ENCODE results near the gene SMIM29.
A peak's percentile ranks its signal among the peaks of the same experiment; 100 is the strongest.
"Not testable (repeated sequence)": the region's sequence is repeated elsewhere in the genome, so short reads cannot be mapped to it uniquely, and the experiment has no call there.

SMIM29 gene

DNA sequence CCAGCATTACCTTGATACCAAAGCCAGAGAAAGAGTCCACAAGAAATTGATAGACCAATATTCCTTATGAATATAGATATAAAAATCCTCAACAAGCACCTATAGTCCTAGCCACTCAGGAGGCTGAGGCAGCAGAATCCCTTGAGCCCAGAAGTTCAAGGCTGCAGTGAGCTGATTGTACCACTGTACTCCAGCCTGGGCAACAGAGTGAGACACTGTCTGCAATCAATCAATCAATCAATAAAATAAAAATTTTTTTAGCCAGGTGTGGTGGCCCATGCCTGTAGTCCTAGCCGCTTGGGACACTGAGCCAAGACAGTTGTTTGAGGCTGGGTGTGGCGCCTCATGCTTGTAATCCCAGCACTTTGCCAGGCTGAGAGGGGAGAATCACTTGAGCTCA lies 18.9 kb upstream of the SMIM29 start:
- no peak for DNase-seq

DNA sequence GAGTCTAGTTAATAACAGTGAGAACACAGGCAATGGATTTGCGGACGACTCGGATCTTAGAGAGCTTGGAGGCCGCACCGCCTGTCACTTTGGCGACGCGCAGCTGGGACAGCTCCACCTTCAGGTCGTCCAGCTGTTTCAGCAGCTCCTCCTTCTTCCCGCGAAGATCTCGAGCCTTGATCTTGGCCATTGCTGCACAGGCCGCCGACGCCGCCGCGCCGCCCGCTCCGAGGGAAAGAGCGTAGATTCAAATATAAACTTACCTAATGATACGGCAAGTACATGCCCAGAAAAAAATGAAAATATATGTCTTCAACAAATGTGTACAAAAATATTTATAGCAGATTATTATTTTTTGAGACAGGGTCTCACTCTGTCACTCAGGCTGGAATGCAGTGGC lies 14.7 kb upstream of the SMIM29 start:
- DNase-seq = not testable (repeated sequence)

DNA sequence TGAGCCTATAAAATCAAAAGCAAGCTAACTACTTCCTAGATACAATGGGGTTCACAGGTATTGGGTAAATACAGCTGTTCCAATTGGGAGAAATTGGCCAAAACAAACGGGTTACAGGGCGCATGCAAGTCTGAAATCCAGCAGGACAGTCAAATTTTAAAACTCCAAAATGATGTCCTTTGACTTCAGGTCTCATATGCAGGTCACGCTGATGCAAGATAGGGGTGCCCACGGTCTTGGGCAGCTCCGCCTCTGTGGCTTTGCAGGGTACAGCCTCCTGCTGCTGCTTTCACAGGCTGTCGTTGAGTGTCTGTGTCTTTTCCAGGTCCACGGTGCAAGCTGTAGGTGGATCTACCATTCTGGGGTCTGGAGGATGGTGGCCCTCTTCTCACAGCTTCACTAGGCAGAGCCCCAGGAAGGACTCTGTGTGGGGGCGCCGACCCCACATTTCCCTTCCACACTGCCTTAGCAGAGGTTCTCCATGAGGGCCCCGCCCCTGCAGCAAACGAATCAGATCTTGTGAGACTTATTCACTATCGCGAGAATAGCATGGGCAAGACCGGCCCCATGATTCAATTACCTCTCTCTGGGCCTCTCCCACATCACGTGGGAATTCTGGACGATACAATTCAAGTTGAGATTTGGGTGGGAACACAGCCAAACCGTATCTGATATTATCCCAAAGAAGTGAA lies 11.9 kb upstream of the SMIM29 start:
- DNase-seq = no peak

DNA sequence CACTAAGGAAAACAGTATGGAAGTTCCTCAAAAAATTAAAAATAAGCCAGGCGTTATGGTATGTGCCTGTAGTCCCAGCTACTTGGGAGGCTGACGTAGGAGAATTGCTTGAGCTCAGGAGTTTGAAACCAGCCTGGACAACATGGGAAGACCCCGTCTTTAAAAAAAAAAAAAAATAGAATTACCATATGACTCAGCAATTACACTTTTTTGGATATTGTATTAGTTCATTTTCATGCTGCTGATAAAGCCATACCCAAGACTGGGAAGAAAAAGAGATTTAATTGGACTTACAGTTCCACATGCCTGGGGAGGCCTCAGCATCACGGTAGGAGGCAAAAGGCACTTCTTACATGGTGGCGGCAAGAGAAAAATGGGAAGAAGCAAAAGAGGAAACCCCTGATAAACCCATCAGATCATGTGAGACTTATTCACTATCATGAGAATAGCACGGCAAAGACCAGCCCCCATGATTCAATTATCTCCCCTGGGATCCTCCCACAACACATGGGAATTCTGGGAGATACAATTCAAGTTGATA lies 10.8 kb upstream of the SMIM29 start:
- no peak for DNase-seq

DNA sequence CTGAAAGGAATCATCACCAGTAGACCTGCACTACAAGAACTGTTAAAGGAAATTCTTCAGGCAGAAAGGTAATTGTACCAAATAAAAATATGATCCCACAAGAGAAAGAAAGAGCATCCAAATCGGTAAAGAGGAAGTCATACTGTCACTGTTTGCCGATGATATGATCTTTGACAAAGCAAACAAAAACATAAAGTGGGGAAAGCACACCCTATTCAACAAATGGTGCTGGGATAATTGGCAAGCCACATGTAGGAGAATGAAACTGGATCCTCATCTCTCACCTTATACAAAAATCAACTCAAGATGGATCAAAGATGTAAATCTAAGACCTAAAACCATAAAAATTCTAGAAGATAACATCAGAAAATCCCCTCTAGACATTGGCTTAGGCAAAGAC lies 3.6 kb upstream of the SMIM29 start:
- DNase-seq = not testable (repeated sequence)

DNA sequence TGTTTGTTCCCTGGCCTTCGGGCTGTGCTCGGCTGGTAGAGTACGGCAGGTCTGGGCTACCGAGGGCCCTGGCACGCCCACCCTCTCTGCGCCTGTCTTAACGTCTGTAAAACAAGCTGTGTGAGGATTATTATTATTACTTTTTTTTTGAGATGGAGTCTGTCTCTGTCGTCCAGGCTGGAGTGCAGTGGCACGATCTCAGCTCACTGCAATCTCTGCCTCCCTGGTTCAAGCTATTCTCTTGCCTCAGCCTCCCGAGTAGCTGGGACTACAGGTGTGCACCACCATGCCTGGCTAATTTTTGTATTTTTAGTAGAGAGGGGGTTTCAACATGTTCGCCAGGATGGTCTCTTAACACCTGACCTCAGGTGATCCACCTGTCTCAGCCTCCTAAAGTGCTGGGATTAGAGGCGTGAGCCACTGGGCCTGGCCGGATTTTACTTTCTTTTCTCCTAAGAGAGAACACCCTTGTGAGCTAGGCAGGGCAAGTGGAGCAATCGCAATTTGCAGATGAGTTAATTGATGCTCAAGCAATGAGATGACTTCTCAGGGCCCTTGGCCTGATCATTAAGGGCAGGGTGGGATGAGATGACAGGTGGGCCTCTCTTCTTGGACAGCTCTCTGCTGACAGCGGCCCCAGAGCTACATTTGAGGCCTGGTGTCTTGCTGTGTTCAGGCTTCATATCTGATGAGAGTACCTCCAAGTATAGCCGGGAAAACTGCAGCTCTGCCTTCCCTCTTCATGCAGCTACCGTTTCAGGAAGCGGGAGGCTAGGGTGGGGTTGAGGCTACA lies 859 bp upstream of the SMIM29 start:
- no peak for DNase-seq

DNA sequence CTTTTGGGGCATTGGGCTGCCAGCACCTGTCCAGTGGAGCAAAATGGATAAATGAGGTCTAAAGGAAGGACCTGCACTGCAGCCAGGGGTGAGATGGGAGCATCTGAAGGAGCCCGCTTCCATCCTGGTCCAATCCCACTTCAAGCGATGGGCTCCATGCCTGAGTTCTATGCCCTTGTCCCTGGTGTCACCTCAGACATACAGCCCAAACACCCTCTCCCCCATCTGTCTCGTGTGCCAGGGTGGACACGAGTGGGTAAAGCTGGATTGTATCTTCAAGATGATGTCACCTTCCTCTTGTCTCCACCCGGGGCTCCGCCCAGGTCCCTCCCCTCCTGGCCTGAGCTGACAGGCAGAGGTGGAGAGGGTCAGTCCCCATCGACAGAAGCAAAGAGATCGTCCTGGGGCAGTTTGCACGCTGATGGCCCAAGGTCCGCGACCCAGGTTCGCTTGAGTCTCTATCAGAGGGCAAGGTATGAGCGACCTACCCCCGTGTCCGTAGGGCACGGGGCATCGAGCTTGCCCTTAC lies 544 bp downstream of the SMIM29 start:
- peak; percentile 73 for DNase-seq

DNA sequence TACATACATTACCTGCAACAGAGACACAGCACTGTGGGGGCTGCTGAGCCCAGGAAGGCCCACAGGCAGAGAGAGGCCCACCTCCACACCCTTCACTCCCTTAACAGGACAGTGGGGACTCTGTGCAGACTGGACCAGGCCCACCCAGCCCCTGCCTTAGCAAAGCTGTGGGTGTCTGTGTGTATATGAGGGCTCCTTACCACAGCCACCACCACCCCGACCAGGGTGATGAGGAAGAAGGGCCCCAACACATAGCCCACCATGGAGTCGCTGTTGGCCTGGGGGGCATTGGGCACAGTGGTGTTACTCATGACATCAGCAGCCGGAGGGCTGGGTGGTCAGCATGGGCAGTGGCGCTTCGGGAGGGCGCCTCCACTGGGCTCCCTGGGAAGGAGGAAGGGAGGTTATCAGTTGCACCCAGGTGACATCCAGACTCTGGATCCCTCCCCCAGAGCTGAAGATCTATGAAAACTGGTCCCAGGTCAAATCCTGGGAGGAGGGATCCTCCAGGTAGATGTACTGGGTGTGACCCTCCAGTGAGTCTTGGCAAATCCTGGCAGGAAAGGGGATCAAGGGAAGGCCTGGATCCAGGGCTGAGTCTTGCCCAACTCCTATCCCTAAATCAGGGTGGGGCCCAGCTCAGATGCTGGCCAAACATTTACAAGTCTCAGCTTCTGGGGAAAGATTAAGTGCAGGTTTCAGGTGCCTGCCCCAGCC lies 1.2 kb downstream of the SMIM29 start:
- no peak for DNase-seq

DNA sequence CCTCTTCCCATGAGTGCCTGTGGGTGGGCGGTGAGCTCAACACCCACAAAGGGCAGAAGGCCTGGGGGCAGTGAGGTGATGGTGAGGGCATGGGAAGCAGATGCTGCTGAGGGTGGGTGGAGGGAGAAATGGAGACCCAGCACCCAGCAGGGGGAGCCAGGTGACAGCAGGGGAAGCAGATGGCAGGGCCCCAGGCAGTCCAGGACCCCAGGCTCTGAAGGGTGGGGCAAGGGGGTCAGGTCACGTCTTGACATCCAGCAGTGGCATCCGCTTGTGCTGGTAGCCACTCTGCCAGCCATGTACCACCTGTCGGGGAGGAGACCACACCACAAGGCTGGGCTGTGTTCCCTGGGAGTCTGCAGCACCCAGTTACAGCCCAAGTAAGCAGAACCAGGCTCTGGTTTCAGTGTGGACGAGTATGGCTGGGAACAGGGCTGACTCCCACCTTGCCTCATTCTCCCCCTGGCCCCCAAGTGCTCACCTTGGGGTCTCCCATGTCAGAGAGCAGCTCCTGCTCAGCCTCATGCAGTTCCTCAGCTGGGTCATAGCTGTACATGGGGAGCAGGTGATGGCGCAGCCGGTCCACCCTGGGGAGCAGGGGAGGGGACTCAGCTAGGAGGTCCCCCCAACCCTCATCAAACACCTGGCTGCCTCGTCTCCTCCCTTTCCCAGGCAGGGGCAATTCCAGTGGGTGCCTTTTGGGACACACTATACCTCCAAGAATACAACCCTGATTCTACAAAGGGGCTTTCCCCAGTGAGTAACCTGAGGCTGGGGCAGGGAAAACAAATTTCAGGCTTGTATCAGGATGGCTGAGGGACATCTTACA lies 2.0 kb downstream of the SMIM29 start:
- DNase-seq = peak; percentile 76

DNA sequence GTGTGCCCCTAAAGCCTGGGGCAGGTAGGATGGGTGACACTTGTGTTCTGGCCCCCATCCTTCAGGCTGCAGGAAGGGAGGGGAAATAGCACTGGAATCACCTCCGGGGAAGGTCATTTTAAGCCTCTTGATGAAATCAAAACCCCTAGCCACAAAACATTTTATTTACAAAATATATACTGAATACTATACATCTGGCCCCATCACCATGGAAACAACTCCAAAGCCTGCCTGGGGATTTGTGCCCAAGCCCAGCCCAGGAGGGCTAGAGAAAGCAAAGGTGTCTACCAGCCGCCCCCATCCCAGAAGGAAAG lies 2.6 kb downstream of the SMIM29 start:
- no peak for DNase-seq

DNA sequence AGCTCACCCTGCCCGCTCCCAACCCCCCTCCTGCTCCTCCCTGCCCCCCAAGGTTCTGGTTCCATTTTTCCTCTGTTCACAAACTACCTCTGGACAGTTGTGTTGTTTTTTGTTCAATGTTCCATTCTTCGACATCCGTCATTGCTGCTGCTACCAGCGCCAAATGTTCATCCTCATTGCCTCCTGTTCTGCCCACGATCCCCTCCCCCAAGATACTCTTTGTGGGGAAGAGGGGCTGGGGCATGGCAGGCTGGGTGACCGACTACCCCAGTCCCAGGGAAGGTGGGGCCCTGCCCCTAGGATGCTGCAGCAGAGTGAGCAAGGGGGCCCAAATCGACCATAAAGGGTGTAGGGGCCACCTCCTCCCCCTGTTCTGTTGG lies 3.1 kb downstream of the SMIM29 start:
- DNase-seq = not testable (repeated sequence)

DNA sequence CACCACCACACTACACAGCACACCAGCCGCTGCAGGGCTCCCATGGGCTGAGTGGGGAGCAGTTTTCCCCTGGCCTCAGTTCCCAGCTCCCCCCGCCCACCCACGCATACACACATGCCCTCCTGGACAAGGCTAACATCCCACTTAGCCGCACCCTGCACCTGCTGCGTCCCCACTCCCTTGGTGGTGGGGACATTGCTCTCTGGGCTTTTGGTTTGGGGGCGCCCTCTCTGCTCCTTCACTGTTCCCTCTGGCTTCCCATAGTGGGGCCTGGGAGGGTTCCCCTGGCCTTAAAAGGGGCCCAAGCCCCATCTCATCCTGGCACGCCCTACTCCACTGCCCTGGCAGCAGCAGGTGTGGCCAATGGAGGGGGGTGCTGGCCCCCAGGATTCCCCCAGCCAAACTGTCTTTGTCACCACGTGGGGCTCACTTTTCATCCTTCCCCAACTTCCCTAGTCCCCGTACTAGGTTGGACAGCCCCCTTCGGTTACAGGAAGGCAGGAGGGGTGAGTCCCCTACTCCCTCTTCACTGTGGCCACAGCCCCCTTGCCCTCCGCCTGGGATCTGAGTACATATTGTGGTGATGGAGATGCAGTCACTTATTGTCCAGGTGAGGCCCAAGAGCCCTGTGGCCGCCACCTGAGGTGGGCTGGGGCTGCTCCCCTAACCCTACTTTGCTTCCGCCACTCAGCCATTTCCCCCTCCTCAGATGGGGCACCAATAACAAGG lies 3.6 kb downstream of the SMIM29 start:
- not testable (repeated sequence) for DNase-seq

DNA sequence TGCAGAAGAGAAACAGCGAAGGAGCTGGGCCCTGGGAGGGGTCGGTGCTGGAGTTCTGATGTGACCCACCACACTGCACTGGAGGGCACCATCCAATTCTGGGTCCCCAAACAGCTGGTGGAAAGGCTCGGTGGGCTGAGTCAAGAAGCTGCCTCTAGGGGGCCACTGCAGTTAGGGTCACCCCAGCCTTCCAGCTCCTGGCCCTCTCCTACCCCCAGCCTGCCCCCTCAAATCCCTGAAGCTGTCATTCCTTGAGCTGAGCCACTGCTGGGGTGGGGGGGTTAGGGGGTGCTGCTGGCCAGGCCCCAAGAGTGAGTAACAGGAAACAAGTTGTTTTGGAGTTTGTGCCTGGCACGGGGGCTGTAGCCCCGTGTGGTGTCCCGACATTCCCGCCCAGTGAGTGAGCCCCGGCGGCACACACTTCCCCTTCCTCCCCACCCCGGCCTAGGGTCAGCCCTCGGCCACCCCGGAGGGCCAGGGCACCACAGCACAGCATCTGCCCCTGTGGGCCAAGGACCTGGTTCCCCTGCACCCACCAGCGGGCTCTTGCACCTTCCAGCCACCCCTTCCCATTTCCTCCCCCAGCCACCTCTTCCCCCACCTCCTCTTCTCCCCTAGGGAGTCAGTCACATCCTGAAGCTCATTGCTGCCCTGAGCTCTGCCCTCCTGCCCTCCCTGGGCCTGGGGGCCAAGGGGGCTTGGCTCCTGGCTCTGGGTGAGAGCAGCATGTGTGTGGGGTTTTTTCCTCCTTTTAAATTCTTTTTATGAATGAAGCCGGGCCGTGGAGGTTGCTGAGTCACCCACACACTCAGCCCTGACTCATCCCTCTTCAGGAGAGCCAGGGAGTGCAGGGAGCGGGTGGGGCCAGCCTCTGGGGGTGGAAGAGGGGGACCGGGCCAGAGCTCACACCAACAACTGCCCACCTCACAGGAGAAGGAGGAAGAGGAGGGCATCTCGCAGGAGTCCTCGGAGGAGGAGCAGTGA lies 4.6 kb downstream of the SMIM29 start:
- peak; percentile 82 for DNase-seq

DNA sequence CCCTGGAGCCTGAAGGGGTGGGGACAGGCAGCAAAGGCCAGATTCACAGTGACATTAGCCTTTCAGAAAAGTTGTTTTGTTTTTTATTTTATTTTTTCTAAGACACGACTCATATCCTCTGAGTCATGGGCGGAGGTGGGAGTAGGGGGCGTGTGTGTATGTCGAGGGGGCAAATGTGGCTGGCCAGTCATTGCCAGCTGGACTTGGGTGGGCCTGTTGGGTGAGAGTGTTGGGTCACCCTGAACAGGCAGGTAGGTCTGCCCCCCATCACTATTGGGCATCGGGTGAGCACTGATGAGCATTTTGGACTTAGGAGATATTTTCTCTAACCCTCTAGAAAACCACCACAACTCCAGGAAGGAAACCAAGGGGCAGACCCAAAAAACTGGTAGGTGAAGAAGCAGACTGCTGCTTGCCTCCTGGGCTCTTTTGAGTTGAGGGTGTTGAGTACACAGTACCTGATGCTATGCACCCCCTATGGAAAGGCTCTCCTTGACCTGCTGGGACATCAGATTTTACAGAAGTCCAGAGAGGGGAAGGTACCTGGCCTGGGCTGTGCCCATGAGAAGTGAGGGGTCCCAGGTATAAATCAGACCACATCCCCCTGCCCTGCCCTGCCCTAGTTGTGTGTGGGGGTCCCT lies 5.6 kb downstream of the SMIM29 start:
- peak; percentile 29 for DNase-seq

DNA sequence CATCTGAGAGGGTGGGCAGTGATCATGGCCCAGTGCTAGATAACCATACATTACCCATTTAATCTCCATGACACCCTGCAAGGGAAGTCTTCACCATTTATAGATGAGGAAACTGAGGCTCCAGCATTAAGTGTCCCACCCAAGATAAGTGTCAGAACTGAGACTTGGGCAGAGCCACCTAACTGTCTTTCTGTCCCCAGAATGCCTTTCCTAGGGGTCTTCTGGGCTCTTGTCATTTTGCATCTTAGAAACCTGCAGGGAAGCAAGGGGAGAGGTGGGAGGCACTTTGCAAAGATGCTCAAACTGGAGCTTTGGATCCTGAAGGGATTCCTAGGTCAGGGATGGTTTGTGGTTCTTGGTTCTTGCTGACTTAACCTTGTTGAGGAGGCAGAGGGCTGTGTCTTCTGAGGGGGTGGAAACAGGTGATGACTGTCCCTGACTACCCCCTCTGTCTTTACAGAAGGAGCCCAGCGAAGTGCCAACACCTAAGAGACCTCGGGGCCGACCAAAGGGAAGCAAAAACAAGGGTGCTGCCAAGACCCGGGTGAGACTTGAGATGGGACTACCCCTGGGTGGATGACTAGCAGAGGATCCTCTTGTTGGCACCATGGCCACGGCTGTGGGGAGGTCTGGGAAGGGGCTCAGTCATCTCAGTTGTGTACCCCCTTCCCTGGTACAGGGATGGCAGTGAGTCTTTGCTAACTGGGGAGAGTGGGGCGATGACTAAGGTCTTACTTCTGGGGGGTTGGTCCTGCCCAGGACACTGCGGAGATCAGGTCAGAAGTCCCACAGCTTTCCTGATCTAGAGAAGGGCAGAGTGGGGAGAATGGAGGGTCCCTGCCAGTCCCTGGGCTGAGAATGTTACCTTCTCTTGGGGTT lies 6.3 kb downstream of the SMIM29 start:
- DNase-seq = no peak

DNA sequence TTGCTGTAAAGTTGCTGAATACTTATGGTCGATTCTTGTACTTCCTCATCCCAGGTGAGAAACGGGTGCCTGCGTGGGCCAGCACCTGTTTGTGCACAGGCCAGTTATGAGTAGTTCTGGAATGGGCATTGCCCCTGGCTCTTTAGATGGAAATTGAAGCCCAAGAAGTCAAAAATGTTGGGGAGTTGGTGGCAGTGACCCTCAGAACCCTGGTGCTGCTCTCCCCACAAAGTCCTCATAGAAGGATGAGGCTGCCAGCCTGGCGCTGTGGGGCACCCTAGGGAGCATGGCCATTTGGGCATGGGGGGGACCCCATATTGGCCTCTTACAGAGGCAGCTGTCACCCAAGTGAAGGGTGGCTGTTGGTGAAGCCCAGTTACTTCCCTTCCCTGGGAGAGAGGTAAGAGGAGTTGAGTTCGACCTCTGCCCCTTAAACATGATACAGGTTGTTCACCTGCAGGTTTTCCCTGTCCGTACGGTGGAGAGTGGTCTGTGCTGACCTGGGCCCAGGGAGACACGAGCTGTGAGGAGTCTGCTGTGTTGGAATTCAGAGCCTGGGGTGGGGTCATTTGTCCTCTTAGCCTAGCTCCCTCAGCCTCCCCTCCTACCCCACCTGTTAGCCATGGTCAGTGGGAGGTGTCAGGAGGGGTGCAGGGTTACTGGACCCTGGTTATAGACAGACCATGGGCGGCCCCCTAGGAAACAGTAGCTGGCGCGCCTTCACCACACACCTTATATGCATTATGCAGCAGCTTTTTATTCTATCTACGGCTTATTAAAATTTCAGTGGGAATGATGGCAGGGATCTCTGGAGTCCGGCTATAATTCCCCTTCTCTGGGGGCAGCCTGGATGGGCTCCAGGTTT lies 7.2 kb downstream of the SMIM29 start:
- peak; percentile 23 for DNase-seq

DNA sequence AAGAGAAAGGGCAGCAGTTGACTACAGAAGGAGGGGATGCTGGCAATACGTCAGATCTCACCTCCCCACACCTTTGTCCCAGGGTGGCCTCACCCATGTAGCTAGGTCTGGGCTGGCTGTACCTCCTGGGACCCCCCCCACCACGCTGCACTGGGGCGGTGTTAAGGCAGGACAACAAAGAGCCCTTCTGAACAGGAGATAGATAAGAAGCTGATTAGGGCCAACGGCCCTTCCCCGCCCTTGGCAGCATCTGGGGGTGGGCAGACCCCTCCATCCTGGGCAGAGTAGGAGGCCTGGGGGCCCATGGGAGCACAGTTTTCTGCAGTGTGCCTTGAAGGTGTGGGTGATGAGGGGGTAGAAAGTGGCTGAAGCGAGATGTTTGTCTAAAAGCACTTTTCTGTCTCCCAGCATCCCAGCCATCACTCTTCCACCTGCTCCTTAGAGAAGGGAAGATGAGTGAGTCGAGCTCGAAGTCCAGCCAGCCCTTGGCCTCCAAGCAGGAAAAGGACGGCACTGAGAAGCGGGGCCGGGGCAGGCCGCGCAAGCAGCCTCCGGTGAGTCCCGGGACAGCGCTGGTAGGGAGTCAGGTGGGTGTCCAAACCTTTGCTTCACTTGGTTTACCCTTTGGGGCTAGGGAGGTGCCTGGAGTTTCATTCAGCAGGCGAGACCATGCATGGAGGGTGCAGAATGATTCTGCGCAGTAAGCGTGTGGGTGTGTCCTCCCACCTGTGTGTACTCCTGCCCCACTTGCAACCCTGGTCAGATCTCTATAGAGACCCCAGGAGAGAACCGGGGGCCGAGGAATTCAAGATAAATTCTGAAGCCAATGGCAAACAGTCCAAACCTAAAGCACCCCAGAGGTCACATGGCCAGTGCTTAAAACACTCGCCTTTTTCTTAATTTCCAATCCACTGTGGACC lies 8.2 kb downstream of the SMIM29 start:
- DNase-seq = peak; percentile 24

Data from stimulated activated CD8-positive, alpha-beta memory T cell treated with anti-CD3 and anti-CD28 coated beads, Interleukin-4, amount 100 ng/mL, for 48 hours (primary cell).